HEK293 (cell line): ENCODE data around the gene STARD13.

ENCODE experiments used
- CTCF ChIP-seq: fragments of 450-650 bp; formaldehyde crosslinking; IDR thresholded peaks from 2 replicates; pipeline ENCODE4 v1.5.1; 2016; ENCODE audit warnings: missing biosample characterization, missing genetic modification characterization
- TCF7L2 ChIP-seq: IDR thresholded peaks from 2 replicates; pipeline ENCODE4 v1.6.1; 2011; ENCODE audit warnings: low read depth, mild to moderate bottlenecking, inconsistent platforms, low read length, moderate library complexity, borderline replicate concordance
- YY1 ChIP-seq: fragments of 450-650 bp; formaldehyde crosslinking; IDR thresholded peaks from 2 replicates; pipeline ENCODE4 v1.5.1; 2018; ENCODE audit warnings: missing biosample characterization, missing genetic modification characterization
- ZNF561 ChIP-seq: fragments of 450-650 bp; IDR thresholded peaks from 2 replicates; pipeline ENCODE4 v1.5.1; 2018; ENCODE audit warnings: missing biosample characterization, missing genetic modification characterization, borderline replicate concordance
- ZNF621 ChIP-seq: fragments of 450-650 bp; formaldehyde crosslinking; IDR thresholded peaks from 2 replicates; pipeline ENCODE4 v1.5.1; 2017; ENCODE audit warnings: missing biosample characterization, missing genetic modification characterization
- ZNF670 ChIP-seq: fragments of 450-650 bp; formaldehyde crosslinking; IDR thresholded peaks from 2 replicates; pipeline ENCODE4 v1.5.1; 2016; ENCODE audit warnings: missing biosample characterization, missing genetic modification characterization, low read depth
- TF ChIP-seq, protein P1 (sequence below): fragments of 450-650 bp; formaldehyde crosslinking; optimal IDR thresholded peaks from 2 replicates; pipeline ENCODE3; 2016; ENCODE audit warnings: missing biosample characterization, mild to moderate bottlenecking, missing genetic modification characterization

- TF ChIP-seq ZNF561 (tag by site-specific recombination) (no peak), ZNF621 (tag by site-specific recombination) (no peak), TCF7L2 (no peak), CTCF (tag by site-specific recombination) (no peak), ZNF670 (tag by site-specific recombination) (no peak), YY1 (tag by site-specific recombination) (no peak)
- TF ChIP-seq, protein P1, sequence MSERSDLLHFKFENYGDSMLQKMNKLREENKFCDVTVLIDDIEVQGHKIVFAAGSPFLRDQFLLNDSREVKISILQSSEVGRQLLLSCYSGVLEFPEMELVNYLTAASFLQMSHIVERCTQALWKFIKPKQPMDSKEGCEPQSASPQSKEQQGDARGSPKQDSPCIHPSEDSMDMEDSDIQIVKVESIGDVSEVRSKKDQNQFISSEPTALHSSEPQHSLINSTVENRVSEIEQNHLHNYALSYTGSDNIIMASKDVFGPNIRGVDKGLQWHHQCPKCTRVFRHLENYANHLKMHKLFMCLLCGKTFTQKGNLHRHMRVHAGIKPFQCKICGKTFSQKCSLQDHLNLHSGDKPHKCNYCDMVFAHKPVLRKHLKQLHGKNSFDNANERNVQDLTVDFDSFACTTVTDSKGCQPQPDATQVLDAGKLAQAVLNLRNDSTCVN (tag by site-specific recombination): no peak
These were observed 90.5 kb downstream of the STARD13 start for GRCh38 chr13:33194820-33195692.
